Breast epithelium (tissue), 3 donors: ENCODE data around the gene TNS3.

Experiments
- POLR2A ChIP-seq: fragments of 450-650 bp; IDR thresholded peaks from one replicate; pipeline ENCODE4 v1.6.1; 2016; ENCODE audit warnings: antibody characterized with exemption, mild to moderate bottlenecking, moderate library complexity
- TF ChIP-seq, protein P1 (sequence below), 3 donors: fragments of 450-650 bp; IDR thresholded peaks; one replicate each; pipeline ENCODE4 v1.5.1; 2016 to 2017; ENCODE audit warnings: antibody characterized with exemption in 3 of 3, mild to moderate bottlenecking in 3 of 3, moderate library complexity in 3 of 3

DNA sequence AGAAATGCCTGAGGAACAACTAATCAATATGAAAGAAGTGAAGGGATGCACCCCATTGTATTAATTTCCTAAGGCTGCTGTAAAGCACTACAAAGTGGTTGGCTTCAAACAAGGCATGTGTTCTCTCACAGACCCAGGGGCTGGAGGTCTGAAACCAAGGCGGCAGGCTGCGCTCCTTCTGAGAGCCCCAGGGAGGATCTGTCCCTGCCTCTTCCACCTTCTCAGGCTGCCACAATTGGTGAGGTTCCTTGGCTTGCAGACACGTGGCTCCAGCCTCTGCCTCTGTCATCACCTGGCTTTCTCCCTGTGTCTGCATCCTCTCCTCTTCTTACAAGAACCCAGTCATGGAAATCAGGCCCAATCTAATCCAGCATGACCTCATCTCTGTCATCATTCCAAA lies 110.1 kb downstream of the TNS3 start:
- no peak for TF ChIP-seq POLR2A
- TF ChIP-seq, protein P1, sequence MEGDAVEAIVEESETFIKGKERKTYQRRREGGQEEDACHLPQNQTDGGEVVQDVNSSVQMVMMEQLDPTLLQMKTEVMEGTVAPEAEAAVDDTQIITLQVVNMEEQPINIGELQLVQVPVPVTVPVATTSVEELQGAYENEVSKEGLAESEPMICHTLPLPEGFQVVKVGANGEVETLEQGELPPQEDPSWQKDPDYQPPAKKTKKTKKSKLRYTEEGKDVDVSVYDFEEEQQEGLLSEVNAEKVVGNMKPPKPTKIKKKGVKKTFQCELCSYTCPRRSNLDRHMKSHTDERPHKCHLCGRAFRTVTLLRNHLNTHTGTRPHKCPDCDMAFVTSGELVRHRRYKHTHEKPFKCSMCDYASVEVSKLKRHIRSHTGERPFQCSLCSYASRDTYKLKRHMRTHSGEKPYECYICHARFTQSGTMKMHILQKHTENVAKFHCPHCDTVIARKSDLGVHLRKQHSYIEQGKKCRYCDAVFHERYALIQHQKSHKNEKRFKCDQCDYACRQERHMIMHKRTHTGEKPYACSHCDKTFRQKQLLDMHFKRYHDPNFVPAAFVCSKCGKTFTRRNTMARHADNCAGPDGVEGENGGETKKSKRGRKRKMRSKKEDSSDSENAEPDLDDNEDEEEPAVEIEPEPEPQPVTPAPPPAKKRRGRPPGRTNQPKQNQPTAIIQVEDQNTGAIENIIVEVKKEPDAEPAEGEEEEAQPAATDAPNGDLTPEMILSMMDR (IDR thresholded peaks at IDR 0.05), result no peak
